WTC11 (cell line): ENCODE results near the gene KIRREL3. TPM values are rescaled to one million over a fixed set of nuclear protein-coding genes. Genes with fewer than 3 reads are reported as not detected.

ENCODE experiments used
- ATAC-seq: fragments of 200-7000 bp; cut with Tn5 transposase; 2 replicates; pipeline ENCODE4 v1.10.0; 2021; ENCODE audit warnings: mild to moderate bottlenecking, moderate library complexity
- CTCF ChIA-PET: fragments of 300-600 bp; sonication (Branson Sonifier 250); formaldehyde crosslinking; loops from one replicate; lab custom pipeline; 2021; ENCODE audit warnings: antibody characterized with exemption; lab: Charles Lee
- POLR2A ChIA-PET: fragments of 350-600 bp; sonication (Branson Sonifier 250); formaldehyde crosslinking; loops from one replicate; lab custom pipeline; 2021; ENCODE audit warnings: antibody characterized with exemption; lab: Charles Lee
- DNase-seq: peaks from one replicate; pipeline ENCODE4 v3.0.0; 2021; ENCODE audit warnings: low spot score
- H3K27ac Mint-ChIP-seq: 2 replicates; pipeline ENCODE4 v1.8.0; 2021; ENCODE audit warnings: mixed read lengths
- H3K27me3 Mint-ChIP-seq: 2 replicates; pipeline ENCODE4 v1.8.0; 2021; ENCODE audit warnings: low read depth, mild to moderate bottlenecking, moderate library complexity, mixed read lengths
- H3K36me3 Mint-ChIP-seq: 2 replicates; pipeline ENCODE4 v1.8.0; 2021; ENCODE audit warnings: mixed read lengths
- H3K4me1 Mint-ChIP-seq: 2 replicates; pipeline ENCODE4 v1.8.0; 2022; ENCODE audit warnings: mixed read lengths
- H3K4me3 Mint-ChIP-seq: 2 replicates; pipeline ENCODE4 v1.8.0; 2021; ENCODE audit warnings: mild to moderate bottlenecking, moderate library complexity, mixed read lengths
- H3K9me3 Mint-ChIP-seq: 2 replicates; pipeline ENCODE4 v1.8.0; 2021; ENCODE audit warnings: mixed read lengths
- CREB1 ChIP-seq: sonication (generic); formaldehyde crosslinking; IDR thresholded peaks from 2 replicates; pipeline ENCODE4 v1.8.0; 2023; ENCODE audit warnings: mild to moderate bottlenecking, missing genetic modification reagents
- ELF4 ChIP-seq: sonication (generic); formaldehyde crosslinking; IDR thresholded peaks from 2 replicates; pipeline ENCODE4 v1.8.1; 2022; ENCODE audit warnings: low read depth, mild to moderate bottlenecking, moderate library complexity, missing genetic modification reagents
- EMX1 ChIP-seq: fragments of 250-450 bp; sonication (Bioruptor Pico); IDR thresholded peaks from 2 replicates; pipeline ENCODE4 v1.8.0; 2021; ENCODE audit warnings: mild to moderate bottlenecking
- ESRRA ChIP-seq: sonication (generic); formaldehyde crosslinking; IDR thresholded peaks from 2 replicates; pipeline ENCODE4 v1.8.1; 2022; ENCODE audit warnings: mild to moderate bottlenecking, missing genetic modification reagents, borderline replicate concordance
- FOXK1 ChIP-seq: sonication (generic); formaldehyde crosslinking; IDR thresholded peaks from 2 replicates; pipeline ENCODE4 v1.8.0; 2022; ENCODE audit warnings: mild to moderate bottlenecking, moderate library complexity, missing genetic modification reagents
- FOXP1 ChIP-seq: sonication (generic); formaldehyde crosslinking; IDR thresholded peaks from 2 replicates; pipeline ENCODE4 v1.8.0; 2022; ENCODE audit warnings: missing genetic modification reagents, mild to moderate bottlenecking, moderate library complexity, borderline replicate concordance
- GABPB1 ChIP-seq: sonication (generic); formaldehyde crosslinking; IDR thresholded peaks from 2 replicates; pipeline ENCODE4 v1.8.1; 2023; ENCODE audit warnings: mild to moderate bottlenecking, missing genetic modification reagents
- JAZF1 ChIP-seq: fragments of 250-450 bp; sonication (Bioruptor Pico); IDR thresholded peaks from 2 replicates; pipeline ENCODE4 v1.9.0; 2021; ENCODE audit warnings: moderate library complexity, mild to moderate bottlenecking, inconsistent platforms
- MXD4 ChIP-seq: fragments of 250-450 bp; sonication (Bioruptor Pico); IDR thresholded peaks from 2 replicates; pipeline ENCODE4 v1.8.0; 2021; ENCODE audit warnings: mild to moderate bottlenecking, moderate library complexity, borderline replicate concordance
- MYBL2 ChIP-seq: sonication (generic); formaldehyde crosslinking; IDR thresholded peaks from 2 replicates; pipeline ENCODE4 v1.8.1; 2023; ENCODE audit warnings: mild to moderate bottlenecking, moderate library complexity, missing genetic modification reagents
- NFYB ChIP-seq: sonication (generic); formaldehyde crosslinking; conservative IDR thresholded peaks from 2 replicates; pipeline ENCODE4 v1.8.0; 2022; ENCODE audit warnings: low read depth, missing genetic modification reagents
- NR1H2 ChIP-seq: sonication (generic); formaldehyde crosslinking; IDR thresholded peaks from 2 replicates; pipeline ENCODE4 v1.9.0; 2021; ENCODE audit warnings: mild to moderate bottlenecking, moderate library complexity, missing genetic modification reagents
- NR2C2 ChIP-seq: sonication (generic); formaldehyde crosslinking; IDR thresholded peaks from 2 replicates; pipeline ENCODE4 v1.8.0; 2022; ENCODE audit warnings: mild to moderate bottlenecking, missing genetic modification reagents
- OVOL2 ChIP-seq: fragments of 250-450 bp; sonication (Bioruptor Pico); IDR thresholded peaks from 2 replicates; pipeline ENCODE4 v1.9.0; 2021; ENCODE audit warnings: mild to moderate bottlenecking, borderline replicate concordance
- RELA ChIP-seq: sonication (generic); formaldehyde crosslinking; IDR thresholded peaks from 2 replicates; pipeline ENCODE4 v1.8.1; 2022; ENCODE audit warnings: missing genetic modification reagents, mild to moderate bottlenecking, borderline replicate concordance
- SOX15 ChIP-seq: fragments of 250-450 bp; sonication (Bioruptor Pico); IDR thresholded peaks from 2 replicates; pipeline ENCODE4 v1.9.0; 2021; ENCODE audit warnings: mild to moderate bottlenecking
- ZNF121 ChIP-seq: sonication (generic); formaldehyde crosslinking; IDR thresholded peaks from 2 replicates; pipeline ENCODE4 v1.8.0; 2023; ENCODE audit warnings: missing genetic modification reagents
- ZNF232 ChIP-seq: sonication (generic); formaldehyde crosslinking; IDR thresholded peaks from 2 replicates; pipeline ENCODE4 v1.8.0; 2022; ENCODE audit warnings: mild to moderate bottlenecking, missing genetic modification reagents
- ZNF317 ChIP-seq: sonication (generic); formaldehyde crosslinking; IDR thresholded peaks from 2 replicates; pipeline ENCODE4 v1.8.1; 2023; ENCODE audit warnings: low read depth, mild to moderate bottlenecking, moderate library complexity, missing genetic modification reagents, borderline replicate concordance
- ZNF416 ChIP-seq: fragments of 250-450 bp; sonication (Bioruptor Pico); IDR thresholded peaks from 2 replicates; pipeline ENCODE4 v1.9.0; 2021; ENCODE audit warnings: mild to moderate bottlenecking, inconsistent platforms
- ZNF671 ChIP-seq: fragments of 250-450 bp; sonication (Bioruptor Pico); IDR thresholded peaks from 2 replicates; pipeline ENCODE4 v1.8.0; 2021; ENCODE audit warnings: mild to moderate bottlenecking
- total RNA-seq: library from RNA; stranded (reverse); gene quantifications from 3 replicates; pipeline ENCODE4 v1.2.3, GENCODE V29; 2021
- TF ChIP-seq, protein P1 (sequence below): sonication (generic); formaldehyde crosslinking; IDR thresholded peaks from 2 replicates; pipeline ENCODE4 v1.8.0; 2023; ENCODE audit warnings: missing genetic modification reagents
- TF ChIP-seq, protein P2 (sequence below): sonication (generic); formaldehyde crosslinking; IDR thresholded peaks from 2 replicates; pipeline ENCODE4 v1.8.1; 2023; ENCODE audit warnings: mild to moderate bottlenecking, moderate library complexity, missing genetic modification reagents
- TF ChIP-seq, protein P3 (sequence below): fragments of 250-450 bp; sonication (Bioruptor Pico); IDR thresholded peaks from 2 replicates; pipeline ENCODE4 v1.8.0; 2021; ENCODE audit warnings: mild to moderate bottlenecking
- TF ChIP-seq, protein P4 (sequence below): sonication (generic); formaldehyde crosslinking; IDR thresholded peaks from 2 replicates; pipeline ENCODE4 v1.8.0; 2022; ENCODE audit warnings: mild to moderate bottlenecking, missing genetic modification reagents
- TF ChIP-seq, protein P5 (sequence below): sonication (generic); formaldehyde crosslinking; IDR thresholded peaks from 2 replicates; pipeline ENCODE4 v1.8.1; 2023; ENCODE audit warnings: mild to moderate bottlenecking, missing genetic modification reagents, moderate library complexity
- TF ChIP-seq, protein P6 (sequence below): sonication (generic); formaldehyde crosslinking; IDR thresholded peaks from 2 replicates; pipeline ENCODE4 v1.8.0; 2022; ENCODE audit warnings: mild to moderate bottlenecking, missing genetic modification reagents
- TF ChIP-seq, protein P7 (sequence below): fragments of 250-450 bp; sonication (Bioruptor Pico); IDR thresholded peaks from 2 replicates; pipeline ENCODE4 v1.9.0; 2021; ENCODE audit warnings: mild to moderate bottlenecking

Gene KIRREL3
- total RNA-seq, 1 experiment from 2014 or later, result 0.59 TPM

DNA sequence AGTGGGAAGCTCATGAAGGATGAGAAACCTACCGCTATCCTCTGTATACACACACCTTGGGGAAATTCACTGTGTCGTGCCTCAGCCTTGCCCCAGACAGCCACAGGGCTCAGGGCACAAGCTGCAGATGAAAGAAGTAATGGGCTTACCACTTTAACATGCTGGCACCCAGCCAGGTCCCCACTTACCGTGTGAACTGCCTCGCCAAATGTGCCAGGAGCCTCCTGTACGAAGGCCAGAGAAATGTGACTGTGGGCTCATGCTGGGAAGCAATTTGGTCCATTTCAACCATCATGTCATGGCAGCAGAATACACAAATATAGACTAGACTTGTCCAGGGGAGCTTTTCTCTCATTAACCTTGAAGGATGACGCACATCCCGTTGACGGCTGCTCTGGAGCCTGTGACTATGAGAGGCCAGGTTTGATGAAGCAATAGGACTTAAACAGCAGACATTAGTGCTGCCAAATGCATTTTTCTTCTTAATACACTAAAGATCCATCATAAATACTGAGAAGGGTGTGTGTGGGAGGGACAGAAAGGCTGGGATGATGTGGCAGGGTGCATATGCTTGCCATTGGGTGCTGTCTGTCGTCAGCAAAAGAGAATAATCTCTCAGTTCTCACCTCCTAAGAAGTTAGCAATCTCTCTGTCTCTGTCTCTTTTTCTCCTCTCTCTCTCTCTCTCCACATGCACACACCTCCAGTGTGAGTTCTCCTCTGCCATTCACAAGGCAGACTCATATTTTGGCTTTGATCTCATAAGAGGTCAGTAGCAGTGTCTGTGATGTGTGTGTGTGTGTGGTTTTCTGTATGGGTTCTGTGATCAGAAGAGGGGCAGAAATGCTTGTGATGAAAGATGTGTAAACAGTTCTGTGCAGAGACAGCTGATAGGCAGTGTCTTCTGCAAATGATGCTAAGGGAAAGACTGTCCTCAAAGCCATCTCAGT lies 142.4 kb downstream of the KIRREL3 start:
- H3K9me3 Mint-ChIP-seq, result peaks cover 13% of the 10 kb centered on the region
- ATAC-seq (no peak), DNase-seq (no peak)
- TF ChIP-seq CREB1 (CRISPR knock-in tag), result no peak
- no peak for TF ChIP-seq EMX1 (CRISPR knock-in tag)
- no peak for TF ChIP-seq OVOL2 (CRISPR knock-in tag)
- TF ChIP-seq FOXK1 (CRISPR knock-in tag), result no peak
- TF ChIP-seq, protein P1, sequence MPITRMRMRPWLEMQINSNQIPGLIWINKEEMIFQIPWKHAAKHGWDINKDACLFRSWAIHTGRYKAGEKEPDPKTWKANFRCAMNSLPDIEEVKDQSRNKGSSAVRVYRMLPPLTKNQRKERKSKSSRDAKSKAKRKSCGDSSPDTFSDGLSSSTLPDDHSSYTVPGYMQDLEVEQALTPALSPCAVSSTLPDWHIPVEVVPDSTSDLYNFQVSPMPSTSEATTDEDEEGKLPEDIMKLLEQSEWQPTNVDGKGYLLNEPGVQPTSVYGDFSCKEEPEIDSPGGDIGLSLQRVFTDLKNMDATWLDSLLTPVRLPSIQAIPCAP (CRISPR knock-in tag), result no peak
- TF ChIP-seq NFYB, result no peak
- TF ChIP-seq NR2C2 (CRISPR knock-in tag), result no peak
- TF ChIP-seq FOXP1 (CRISPR knock-in tag), result no peak
- no peak for TF ChIP-seq MYBL2
- TF ChIP-seq, protein P2, sequence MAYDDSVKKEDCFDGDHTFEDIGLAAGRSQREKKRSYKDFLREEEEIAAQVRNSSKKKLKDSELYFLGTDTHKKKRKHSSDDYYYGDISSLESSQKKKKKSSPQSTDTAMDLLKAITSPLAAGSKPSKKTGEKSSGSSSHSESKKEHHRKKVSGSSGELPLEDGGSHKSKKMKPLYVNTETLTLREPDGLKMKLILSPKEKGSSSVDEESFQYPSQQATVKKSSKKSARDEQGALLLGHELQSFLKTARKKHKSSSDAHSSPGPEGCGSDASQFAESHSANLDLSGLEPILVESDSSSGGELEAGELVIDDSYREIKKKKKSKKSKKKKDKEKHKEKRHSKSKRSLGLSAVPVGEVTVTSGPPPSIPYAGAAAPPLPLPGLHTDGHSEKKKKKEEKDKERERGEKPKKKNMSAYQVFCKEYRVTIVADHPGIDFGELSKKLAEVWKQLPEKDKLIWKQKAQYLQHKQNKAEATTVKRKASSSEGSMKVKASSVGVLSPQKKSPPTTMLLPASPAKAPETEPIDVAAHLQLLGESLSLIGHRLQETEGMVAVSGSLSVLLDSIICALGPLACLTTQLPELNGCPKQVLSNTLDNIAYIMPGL (CRISPR knock-in tag), result no peak
- TF ChIP-seq ZNF232 (CRISPR knock-in tag), result no peak
- TF ChIP-seq ZNF121 (CRISPR knock-in tag), result no peak
- no peak for TF ChIP-seq JAZF1 (CRISPR knock-in tag)
- no peak for TF ChIP-seq ZNF416 (CRISPR knock-in tag)
- TF ChIP-seq, protein P3, sequence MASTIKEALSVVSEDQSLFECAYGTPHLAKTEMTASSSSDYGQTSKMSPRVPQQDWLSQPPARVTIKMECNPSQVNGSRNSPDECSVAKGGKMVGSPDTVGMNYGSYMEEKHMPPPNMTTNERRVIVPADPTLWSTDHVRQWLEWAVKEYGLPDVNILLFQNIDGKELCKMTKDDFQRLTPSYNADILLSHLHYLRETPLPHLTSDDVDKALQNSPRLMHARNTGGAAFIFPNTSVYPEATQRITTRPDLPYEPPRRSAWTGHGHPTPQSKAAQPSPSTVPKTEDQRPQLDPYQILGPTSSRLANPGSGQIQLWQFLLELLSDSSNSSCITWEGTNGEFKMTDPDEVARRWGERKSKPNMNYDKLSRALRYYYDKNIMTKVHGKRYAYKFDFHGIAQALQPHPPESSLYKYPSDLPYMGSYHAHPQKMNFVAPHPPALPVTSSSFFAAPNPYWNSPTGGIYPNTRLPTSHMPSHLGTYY, result no peak
- TF ChIP-seq, protein P4, sequence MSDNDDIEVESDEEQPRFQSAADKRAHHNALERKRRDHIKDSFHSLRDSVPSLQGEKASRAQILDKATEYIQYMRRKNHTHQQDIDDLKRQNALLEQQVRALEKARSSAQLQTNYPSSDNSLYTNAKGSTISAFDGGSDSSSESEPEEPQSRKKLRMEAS (CRISPR knock-in tag), result no peak
- TF ChIP-seq SOX15 (CRISPR knock-in tag), result no peak
- TF ChIP-seq ELF4 (CRISPR knock-in tag), result no peak
- H3K4me3 Mint-ChIP-seq, result no peak overlapping the region
- H3K27me3 Mint-ChIP-seq, result no peaks in the 10 kb centered on the region
- no peaks in the 10 kb centered on the region for H3K36me3 Mint-ChIP-seq
- H3K27ac Mint-ChIP-seq, result no peak overlapping the region
- H3K4me1 Mint-ChIP-seq, result peaks cover 2% of the 10 kb centered on the region
- ChIA-PET CTCF (interaction anchor here (1.0 to 1.4 kb wide), 2 partner anchors 68 to 142 kb away, joined by 3 read pairs; no protein-coding TSS in a partner anchor), POLR2A (no interaction called here)

DNA sequence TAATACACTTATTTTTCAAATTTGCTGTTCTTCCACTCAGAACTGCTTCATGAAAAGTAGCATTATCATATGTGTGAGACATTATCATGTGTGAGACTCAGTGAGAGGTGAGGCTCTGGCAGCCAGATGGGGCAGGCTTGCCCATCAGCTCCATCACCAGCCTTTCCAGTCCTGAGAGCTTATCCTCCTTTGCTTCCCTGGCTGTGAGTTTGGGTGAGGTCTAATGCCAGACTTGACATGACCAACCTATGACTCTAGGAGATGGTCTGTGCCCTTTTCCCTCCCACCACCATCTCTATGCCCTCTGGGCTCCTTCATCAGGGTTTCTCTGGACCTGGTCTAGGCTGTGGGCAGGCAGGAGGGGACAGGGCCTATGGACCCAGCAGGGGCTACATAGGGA lies 145.0 kb downstream of the KIRREL3 start:
- peaks cover 10% of the 10 kb centered on the region for H3K4me1 Mint-ChIP-seq
- H3K27me3 Mint-ChIP-seq, result no peaks in the 10 kb centered on the region
- TF ChIP-seq NR1H2 (CRISPR knock-in tag) (no peak), ZNF121 (CRISPR knock-in tag) (no peak), RELA (CRISPR knock-in tag) (no peak), GABPB1 (CRISPR knock-in tag) (no peak), ESRRA (CRISPR knock-in tag) (no peak), ZNF671 (CRISPR knock-in tag) (no peak), MXD4 (CRISPR knock-in tag) (no peak), ZNF317 (no peak), ELF4 (CRISPR knock-in tag) (no peak)
- TF ChIP-seq, protein P5, sequence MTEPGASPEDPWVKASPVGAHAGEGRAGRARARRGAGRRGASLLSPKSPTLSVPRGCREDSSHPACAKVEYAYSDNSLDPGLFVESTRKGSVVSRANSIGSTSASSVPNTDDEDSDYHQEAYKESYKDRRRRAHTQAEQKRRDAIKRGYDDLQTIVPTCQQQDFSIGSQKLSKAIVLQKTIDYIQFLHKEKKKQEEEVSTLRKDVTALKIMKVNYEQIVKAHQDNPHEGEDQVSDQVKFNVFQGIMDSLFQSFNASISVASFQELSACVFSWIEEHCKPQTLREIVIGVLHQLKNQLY (CRISPR knock-in tag), result no peak
- TF ChIP-seq, protein P6, sequence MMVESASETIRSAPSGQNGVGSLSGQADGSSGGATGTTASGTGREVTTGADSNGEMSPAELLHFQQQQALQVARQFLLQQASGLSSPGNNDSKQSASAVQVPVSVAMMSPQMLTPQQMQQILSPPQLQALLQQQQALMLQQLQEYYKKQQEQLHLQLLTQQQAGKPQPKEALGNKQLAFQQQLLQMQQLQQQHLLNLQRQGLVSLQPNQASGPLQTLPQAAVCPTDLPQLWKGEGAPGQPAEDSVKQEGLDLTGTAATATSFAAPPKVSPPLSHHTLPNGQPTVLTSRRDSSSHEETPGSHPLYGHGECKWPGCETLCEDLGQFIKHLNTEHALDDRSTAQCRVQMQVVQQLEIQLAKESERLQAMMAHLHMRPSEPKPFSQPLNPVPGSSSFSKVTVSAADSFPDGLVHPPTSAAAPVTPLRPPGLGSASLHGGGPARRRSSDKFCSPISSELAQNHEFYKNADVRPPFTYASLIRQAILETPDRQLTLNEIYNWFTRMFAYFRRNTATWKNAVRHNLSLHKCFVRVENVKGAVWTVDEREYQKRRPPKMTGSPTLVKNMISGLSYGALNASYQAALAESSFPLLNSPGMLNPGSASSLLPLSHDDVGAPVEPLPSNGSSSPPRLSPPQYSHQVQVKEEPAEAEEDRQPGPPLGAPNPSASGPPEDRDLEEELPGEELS (CRISPR knock-in tag), result no peak
- TF ChIP-seq, protein P4 (CRISPR knock-in tag), result no peak
- TF ChIP-seq, protein P7, sequence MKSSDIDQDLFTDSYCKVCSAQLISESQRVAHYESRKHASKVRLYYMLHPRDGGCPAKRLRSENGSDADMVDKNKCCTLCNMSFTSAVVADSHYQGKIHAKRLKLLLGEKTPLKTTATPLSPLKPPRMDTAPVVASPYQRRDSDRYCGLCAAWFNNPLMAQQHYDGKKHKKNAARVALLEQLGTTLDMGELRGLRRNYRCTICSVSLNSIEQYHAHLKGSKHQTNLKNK, result no peak

More for the DNA sequence above, 145.0 kb downstream of the KIRREL3 start:
- POLR2A ChIA-PET, result no interaction called here
- CTCF ChIA-PET, result no interaction called here
- H3K27ac Mint-ChIP-seq, result no peak overlapping the region
- H3K36me3 Mint-ChIP-seq, result no peaks in the 10 kb centered on the region
- no peak overlapping the region for H3K4me3 Mint-ChIP-seq
- no peak for ATAC-seq
- DNase-seq, result no peak
- H3K9me3 Mint-ChIP-seq, result peaks cover 13% of the 10 kb centered on the region
